ENCODE data around the gene LSM3. TPM values are rescaled to one million over a fixed set of nuclear protein-coding genes. Genes with fewer than 3 reads are reported as not detected.
A peak's percentile ranks its signal among the peaks of the same experiment; 100 is the strongest.

LSM3 gene
- total RNA-seq: 10 to 100 TPM; 22.1 to 22.9 TPM

GRCh38 chr3:14178247-14179113 lies at the start of gene LSM3, which contains the start of gene XPC:
Gene LSM3 (plus strand): TSS chr3:14178817. CDS start chr3:14178861, 44 bp downstream.
Gene XPC (minus strand): TSS chr3:14178601. CDS start chr3:14178568, 33 bp downstream.
- peak; percentile 98 for DNase-seq
- Mint-ChIP-seq H3K4me3 (peak within 1 kb of the TSS; percentile 87), H3K27me3 (no peaks in the 10 kb centered on the region), H3K36me3 (peaks cover 26% of the 10 kb centered on the region), H3K4me1 (ENCODE audit: low read depth) (peaks cover 63% of the 10 kb centered on the region), H3K27ac (peak within 1 kb of the TSS; percentile 89), H3K9me3 (no peaks in the 10 kb centered on the region)
- ChIA-PET POLR2A (interaction anchor here (0.6 to 3.1 kb wide), 14 partner anchors 10 to 758 kb away, joined by 3 to 49 read pairs (median 6); partner anchors contain the start of genes CCDC174, CHCHD4, NUP210 and SLC6A6), CTCF (interaction anchor here (0.5 to 3.1 kb wide), 7 partner anchors 10 to 940 kb away, joined by 3 to 15 read pairs (median 5); partner anchors contain the start of genes CHCHD4, SLC6A6 and TMEM43)
- intact Hi-C loops (cut with micrococcal nuclease): loop anchor here (1.0 to 5.0 kb wide), 7 partner anchors 34 to 769 kb away; partner anchors contain the start of genes CCDC174, CHCHD4, NR2C2 and SLC6A6

GRCh38 chr3:14129296-14129695 lies 49.3 kb upstream of the LSM3 start:
- Mint-ChIP-seq H3K27me3 (no peaks in the 10 kb centered on the region), H3K9me3 (no peaks in the 10 kb centered on the region), H3K27ac (no peak overlapping the region), H3K36me3 (peaks cover 45% of the 10 kb centered on the region), H3K4me1 (ENCODE audit: low read depth) (peaks cover 34% of the 10 kb centered on the region), H3K4me3 (no peak overlapping the region)
- intact Hi-C loops (cut with micrococcal nuclease): no loop called here
- ChIA-PET CTCF (interaction anchor here (1.3 to 1.4 kb wide), 2 partner anchors 47 to 477 kb away, joined by 3 read pairs; no protein-coding TSS in a partner anchor), POLR2A (no interaction called here)
- DNase-seq: no peak

GRCh38 chr3:14130230-14130629 lies 48.4 kb upstream of the LSM3 start:
- Mint-ChIP-seq H3K27me3 (no peaks in the 10 kb centered on the region), H3K9me3 (no peaks in the 10 kb centered on the region), H3K36me3 (peaks cover 45% of the 10 kb centered on the region), H3K27ac (no peak overlapping the region), H3K4me3 (no peak overlapping the region), H3K4me1 (ENCODE audit: low read depth) (peaks cover 34% of the 10 kb centered on the region)
- ChIA-PET CTCF (no interaction called here), POLR2A (no interaction called here)
- intact Hi-C loops (cut with micrococcal nuclease): no loop called here
- no peak for DNase-seq

- CTCF ChIA-PET: no interaction called here
These were observed 47.9 kb upstream of the LSM3 start for GRCh38 chr3:14130707-14131106.

GRCh38 chr3:14131134-14131533 lies 47.5 kb upstream of the LSM3 start:
- intact Hi-C loops (cut with micrococcal nuclease): no loop called here
- Mint-ChIP-seq H3K27me3 (no peaks in the 10 kb centered on the region), H3K27ac (no peak overlapping the region), H3K4me1 (ENCODE audit: low read depth) (peaks cover 30% of the 10 kb centered on the region), H3K4me3 (no peak overlapping the region), H3K9me3 (no peaks in the 10 kb centered on the region), H3K36me3 (peaks cover 53% of the 10 kb centered on the region)
- ChIA-PET POLR2A (no interaction called here), CTCF (no interaction called here)
- no peak for DNase-seq

More at GRCh38 chr3:14130707-14131106, 47.9 kb upstream of the LSM3 start:
- Mint-ChIP-seq H3K9me3 (no peaks in the 10 kb centered on the region), H3K4me3 (no peak overlapping the region), H3K27ac (no peak overlapping the region), H3K36me3 (peaks cover 49% of the 10 kb centered on the region), H3K4me1 (ENCODE audit: low read depth) (peaks cover 34% of the 10 kb centered on the region), H3K27me3 (no peaks in the 10 kb centered on the region)
- intact Hi-C loops (cut with micrococcal nuclease): no loop called here
- POLR2A ChIA-PET: no interaction called here
- no peak for DNase-seq

- ChIA-PET POLR2A (interaction anchor here (1.2 kb wide), 1 partner anchor 8 kb away, joined by 3 read pairs; no protein-coding TSS in a partner anchor), CTCF (no interaction called here)
- Mint-ChIP-seq H3K4me1 (ENCODE audit: low read depth) (peaks cover 21% of the 10 kb centered on the region), H3K9me3 (no peaks in the 10 kb centered on the region), H3K27me3 (no peaks in the 10 kb centered on the region), H3K27ac (no peak overlapping the region), H3K36me3 (peaks cover 57% of the 10 kb centered on the region), H3K4me3 (no peak overlapping the region)
- intact Hi-C loops (cut with micrococcal nuclease): no loop called here
- no peak for DNase-seq
These were observed 46.5 kb upstream of the LSM3 start for GRCh38 chr3:14132120-14132519.

GRCh38 chr3:14132689-14133088 lies 45.9 kb upstream of the LSM3 start:
- Mint-ChIP-seq H3K36me3 (peaks cover 57% of the 10 kb centered on the region), H3K27ac (no peak overlapping the region), H3K27me3 (no peaks in the 10 kb centered on the region), H3K9me3 (no peaks in the 10 kb centered on the region), H3K4me3 (no peak overlapping the region), H3K4me1 (ENCODE audit: low read depth) (peaks cover 15% of the 10 kb centered on the region)
- ChIA-PET CTCF (no interaction called here), POLR2A (interaction anchor here (1.2 kb wide), 1 partner anchor 9 kb away, joined by 3 read pairs; no protein-coding TSS in a partner anchor)
- intact Hi-C loops (cut with micrococcal nuclease): no loop called here
- no peak for DNase-seq

GRCh38 chr3:14133188-14133800 lies 45.3 kb upstream of the LSM3 start:
- peaks cover 9% of the 10 kb centered on the region for H3K4me1 Mint-ChIP-seq (ENCODE audit: low read depth)
- peaks cover 53% of the 10 kb centered on the region for H3K36me3 Mint-ChIP-seq
- CTCF ChIA-PET: interaction anchor here (0.6 to 0.7 kb wide), 2 partner anchors 10 to 241 kb away, joined by 3 to 4 read pairs; no protein-coding TSS in a partner anchor

GRCh38 chr3:14133876-14134275 lies 44.7 kb upstream of the LSM3 start:
- no peak for DNase-seq
- ChIA-PET POLR2A (interaction anchor here (2.1 kb wide), 1 partner anchor 9 kb away, joined by 6 read pairs; no protein-coding TSS in a partner anchor), CTCF (no interaction called here)
- no peaks in the 10 kb centered on the region for H3K9me3 Mint-ChIP-seq
- no peak overlapping the region for H3K27ac Mint-ChIP-seq
- intact Hi-C loops (cut with micrococcal nuclease): no loop called here
- H3K4me3 Mint-ChIP-seq: no peak overlapping the region
- H3K27me3 Mint-ChIP-seq: no peaks in the 10 kb centered on the region
- H3K4me1 Mint-ChIP-seq (ENCODE audit: low read depth): peaks cover 3% of the 10 kb centered on the region
- peaks cover 50% of the 10 kb centered on the region for H3K36me3 Mint-ChIP-seq

More at GRCh38 chr3:14133188-14133800, 45.3 kb upstream of the LSM3 start:
- intact Hi-C loops (cut with micrococcal nuclease): no loop called here
- POLR2A ChIA-PET: interaction anchor here (2.1 kb wide), 1 partner anchor 10 kb away, joined by 6 read pairs; no protein-coding TSS in a partner anchor
- no peak overlapping the region for H3K4me3 Mint-ChIP-seq
- H3K9me3 Mint-ChIP-seq: no peaks in the 10 kb centered on the region
- H3K27ac Mint-ChIP-seq: no peak overlapping the region
- no peaks in the 10 kb centered on the region for H3K27me3 Mint-ChIP-seq
- DNase-seq: no peak

GRCh38 chr3:14134291-14134690 lies 44.3 kb upstream of the LSM3 start:
- no peak overlapping the region for H3K4me3 Mint-ChIP-seq
- H3K9me3 Mint-ChIP-seq: no peaks in the 10 kb centered on the region
- H3K27ac Mint-ChIP-seq: no peak overlapping the region
- POLR2A ChIA-PET: interaction anchor here (1.4 to 2.1 kb wide), 2 partner anchors 9 kb away, joined by 4 to 6 read pairs; partner anchors contain the start of gene TMEM43
- no peaks in the 10 kb centered on the region for H3K27me3 Mint-ChIP-seq
- no peak for DNase-seq
- intact Hi-C loops (cut with micrococcal nuclease): no loop called here
- peaks cover 47% of the 10 kb centered on the region for H3K36me3 Mint-ChIP-seq
- H3K4me1 Mint-ChIP-seq (ENCODE audit: low read depth): peaks cover 2% of the 10 kb centered on the region
- CTCF ChIA-PET: no interaction called here

- DNase-seq: no peak
- H3K27me3 Mint-ChIP-seq: no peaks in the 10 kb centered on the region
- H3K9me3 Mint-ChIP-seq: no peaks in the 10 kb centered on the region
- peaks cover 7% of the 10 kb centered on the region for H3K4me1 Mint-ChIP-seq (ENCODE audit: low read depth)
- no peak overlapping the region for H3K4me3 Mint-ChIP-seq
- peaks cover 48% of the 10 kb centered on the region for H3K36me3 Mint-ChIP-seq
- H3K27ac Mint-ChIP-seq: no peak overlapping the region
- intact Hi-C loops (cut with micrococcal nuclease): no loop called here
- POLR2A ChIA-PET: interaction anchor here (1.4 kb wide), 1 partner anchor 10 kb away, joined by 4 read pairs; the partner anchor contains the start of gene TMEM43
- CTCF ChIA-PET: interaction anchor here (0.8 kb wide), 1 partner anchor 239 kb away, joined by 3 read pairs; no protein-coding TSS in a partner anchor
These were observed 43.0 kb upstream of the LSM3 start for GRCh38 chr3:14135581-14135980.

GRCh38 chr3:14137004-14137403 lies 41.6 kb upstream of the LSM3 start:
- Mint-ChIP-seq H3K36me3 (peaks cover 46% of the 10 kb centered on the region), H3K9me3 (no peaks in the 10 kb centered on the region), H3K4me1 (ENCODE audit: low read depth) (peaks cover 22% of the 10 kb centered on the region), H3K27ac (no peak overlapping the region), H3K4me3 (no peak overlapping the region), H3K27me3 (no peaks in the 10 kb centered on the region)
- CTCF ChIA-PET: no interaction called here
- POLR2A ChIA-PET: no interaction called here
- DNase-seq: no peak
- intact Hi-C loops (cut with micrococcal nuclease): no loop called here

All from activated CD4-positive, alpha-beta memory T cell treated with anti-CD3 and anti-CD28 coated beads for 36 hours (primary cell).